Liver (tissue), 9 donors: Measurements from ENCODE around the gene PGLYRP2. TPM values are rescaled to one million over a fixed set of nuclear protein-coding genes. Genes with fewer than 3 reads are reported as not detected.

ENCODE experiments used
- DNase-seq: peaks from one replicate; pipeline ENCODE4 v3.0.0-alpha.2; 2017; ENCODE audit warnings: low spot score
- H3K27ac ChIP-seq, 2 donors: one replicate each; pipeline ENCODE4 v1.7.0; 2013; ENCODE audit warnings: inconsistent platforms in 2 of 2, low read length in 2 of 2, control low read depth in 1 of 2, low read depth in 1 of 2, mild to moderate bottlenecking in 1 of 2
- H3K27me3 ChIP-seq, 4 donors: one replicate each; pipeline versions ENCODE4 v1.6.1 to v1.7.0; 2013; ENCODE audit warnings: low read length in 3 of 4, inconsistent platforms in 1 of 4, mild to moderate bottlenecking in 1 of 4, moderate library complexity in 1 of 4; ENCODE audit not compliant: control insufficient read depth in 4 of 4, insufficient read depth in 4 of 4
- H3K36me3 ChIP-seq, 4 donors: one replicate each; pipeline versions ENCODE4 v1.6.1 to v1.7.0; 2013; ENCODE audit warnings: low read length in 3 of 4, mild to moderate bottlenecking in 3 of 4, low read depth in 1 of 4, moderate library complexity in 1 of 4; ENCODE audit not compliant: control insufficient read depth in 4 of 4, insufficient read depth in 3 of 4
- H3K4me1 ChIP-seq, 4 donors: one replicate each; pipeline versions ENCODE4 v1.6.1 to v1.7.0; 2013; ENCODE audit warnings: low read length in 3 of 4, mild to moderate bottlenecking in 3 of 4, moderate library complexity in 1 of 4; ENCODE audit not compliant: control insufficient read depth in 4 of 4, insufficient read depth in 4 of 4
- H3K4me3 ChIP-seq, 3 donors: one replicate each; pipeline versions ENCODE4 v1.6.1 to v1.7.0; 2013; ENCODE audit warnings: low read length in 3 of 3, control low read depth in 1 of 3, low read depth in 1 of 3, mild to moderate bottlenecking in 1 of 3
- H3K9ac ChIP-seq, 2 donors: one replicate each; pipeline ENCODE4 v1.7.0; 2013; ENCODE audit warnings: low read length in 2 of 2, mild to moderate bottlenecking in 2 of 2, moderate library complexity in 2 of 2, control low read depth in 1 of 2, low read depth in 1 of 2
- H3K9me3 ChIP-seq, 4 donors: one replicate each; pipeline versions ENCODE4 v1.6.1 to v1.7.0; 2013; ENCODE audit warnings: low read length in 3 of 4; ENCODE audit not compliant: control insufficient read depth in 4 of 4
- ATF3 ChIP-seq: IDR thresholded peaks from 2 replicates; pipeline ENCODE4 v1.6.1; 2016; ENCODE audit warnings: antibody characterized with exemption
- CTCF ChIP-seq: fragments of 150-350 bp; IDR thresholded peaks from 2 replicates; pipeline ENCODE4 v1.5.1; 2017; ENCODE audit warnings: improper control_type of control experiment, low read depth, low read length; ENCODE audit not compliant: missing input control
- EGR1 ChIP-seq, 2 donors: IDR thresholded peaks; 2 replicates each; pipeline ENCODE4 v1.6.1; 2016 to 2018; ENCODE audit warnings: antibody characterized with exemption in 2 of 2, low read depth in 2 of 2
- GABPA ChIP-seq, 2 donors: IDR thresholded peaks in 1 of 2; conservative IDR thresholded peaks in 1 of 2; 2 replicates each; pipeline ENCODE4 v1.6.1; 2016; ENCODE audit warnings: antibody characterized with exemption in 2 of 2, mild to moderate bottlenecking in 1 of 2, moderate library complexity in 1 of 2
- HNF4A ChIP-seq, 2 donors: conservative IDR thresholded peaks; 2 replicates each; pipeline ENCODE4 v1.6.1; 2016; ENCODE audit warnings: antibody characterized with exemption in 2 of 2, mild to moderate bottlenecking in 2 of 2
- HNF4G ChIP-seq: IDR thresholded peaks from 2 replicates; pipeline ENCODE4 v1.6.1; 2016; ENCODE audit warnings: antibody characterized with exemption
- JUND ChIP-seq, 2 donors: IDR thresholded peaks; 2 replicates each; pipeline ENCODE4 v1.6.1; 2016; ENCODE audit warnings: antibody characterized with exemption in 2 of 2
- NR2F2 ChIP-seq: IDR thresholded peaks from 2 replicates; pipeline ENCODE4 v1.6.1; 2016; ENCODE audit warnings: antibody characterized with exemption
- RAD21 ChIP-seq, 2 donors: IDR thresholded peaks; 2 replicates each; pipeline ENCODE4 v1.6.1; 2016; ENCODE audit warnings: antibody characterized with exemption in 2 of 2, mild to moderate bottlenecking in 2 of 2
- RXRA ChIP-seq, 2 donors: IDR thresholded peaks; 2 replicates each; pipeline ENCODE4 v1.6.1; 2017 to 2018; ENCODE audit warnings: antibody characterized with exemption in 2 of 2, mild to moderate bottlenecking in 1 of 2
- TAF1 ChIP-seq: conservative IDR thresholded peaks from 2 replicates; pipeline ENCODE4 v1.6.1; 2016; ENCODE audit warnings: antibody characterized with exemption, mild to moderate bottlenecking
- YY1 ChIP-seq: IDR thresholded peaks from 2 replicates; pipeline ENCODE4 v1.6.1; 2016; ENCODE audit warnings: antibody characterized with exemption, mild to moderate bottlenecking
- WGBS: extraction: QIAGEN DNeasy Blood & Tissue Kit; methylation state at CpG from one replicate; pipeline ENCODE4 v1.1.7; 2013; 5-methylcytosine and 5-hydroxymethylcytosine counted together
- polyA plus RNA-seq, 2 donors: library from polyadenylated mRNA; stranded (reverse) in 1 of 2; unstranded in 1 of 2; fragments of 200-250 nt in 1 of 2; fragments of >200 nt in 1 of 2; fragmentation: Nextera tagmentation in 1 of 2; extraction: Ambion mirVana in 1 of 2; gene quantifications; one replicate each; pipeline versions ENCODE4 v1.2.1 to v1.2.3, GENCODE V29; 2013 to 2015
- total RNA-seq, 2 donors: library from RNA; depleted of rRNA; stranded (reverse); fragments of >200 nt; gene quantifications; one replicate each; pipeline ENCODE4 v1.2.3, GENCODE V29; 2014
- TF ChIP-seq, protein P1 (sequence below): IDR thresholded peaks from 2 replicates; pipeline ENCODE4 v1.6.1; 2016; ENCODE audit warnings: antibody characterized with exemption, mild to moderate bottlenecking
- donor health status: healthy.
- donor health status: healthy.
- donor health status: healthy.
- donor health status: healthy.
- donor health status: healthy.

PGLYRP2 gene
- total and polyA plus RNA-seq, 4 donors, result 9.9 to 134 (median 92.4) TPM

GRCh38 chr19:15449620-15450527 is 29.4 kb downstream of the PGLYRP2 start, which contains the start of gene WIZ:
TSS of gene WIZ (minus strand) at chr19:15449956. CDS start at chr19:15448307, 1,649 bp downstream.
- peak within 1 kb of the TSS in 1 of 2 donors; percentile 7 for H3K9ac ChIP-seq
- WGBS, result 3% methylated on average over 77 of the region's 77 CpGs
- H3K27ac ChIP-seq, result peak within 1 kb of the TSS in 1 of 2 donors; percentile 53
- no peaks in the 10 kb centered on the region for H3K36me3 ChIP-seq
- TF ChIP-seq TAF1, result no peak
- TF ChIP-seq YY1, result peak; percentile 56
- no peak for TF ChIP-seq JUND (IDR thresholded peaks at IDR 0.05)
- no peak for TF ChIP-seq HNF4A (conservative IDR thresholded peaks at IDR 0.05)
- H3K4me1 ChIP-seq, result peaks cover 11 to 47% (median 40%) of the 10 kb centered on the region in 4 donors
- H3K4me3 ChIP-seq, result peak within 1 kb of the TSS in 2 of 3 donors; percentile 15 to 69
- no peaks in the 10 kb centered on the region for H3K9me3 ChIP-seq
- no peaks in the 10 kb centered on the region for H3K27me3 ChIP-seq
- peak; percentile 89 for DNase-seq

- no peaks in the 10 kb centered on the region for H3K36me3 ChIP-seq
- DNase-seq, result no peak
- H3K27ac ChIP-seq, result no peak overlapping the region
- H3K27me3 ChIP-seq, result no peaks in the 10 kb centered on the region
- TF ChIP-seq YY1 (no peak), RXRA (IDR thresholded peaks at IDR 0.05) (peak in 1 of 2 donors; percentile 53)
- TF ChIP-seq, protein P1, sequence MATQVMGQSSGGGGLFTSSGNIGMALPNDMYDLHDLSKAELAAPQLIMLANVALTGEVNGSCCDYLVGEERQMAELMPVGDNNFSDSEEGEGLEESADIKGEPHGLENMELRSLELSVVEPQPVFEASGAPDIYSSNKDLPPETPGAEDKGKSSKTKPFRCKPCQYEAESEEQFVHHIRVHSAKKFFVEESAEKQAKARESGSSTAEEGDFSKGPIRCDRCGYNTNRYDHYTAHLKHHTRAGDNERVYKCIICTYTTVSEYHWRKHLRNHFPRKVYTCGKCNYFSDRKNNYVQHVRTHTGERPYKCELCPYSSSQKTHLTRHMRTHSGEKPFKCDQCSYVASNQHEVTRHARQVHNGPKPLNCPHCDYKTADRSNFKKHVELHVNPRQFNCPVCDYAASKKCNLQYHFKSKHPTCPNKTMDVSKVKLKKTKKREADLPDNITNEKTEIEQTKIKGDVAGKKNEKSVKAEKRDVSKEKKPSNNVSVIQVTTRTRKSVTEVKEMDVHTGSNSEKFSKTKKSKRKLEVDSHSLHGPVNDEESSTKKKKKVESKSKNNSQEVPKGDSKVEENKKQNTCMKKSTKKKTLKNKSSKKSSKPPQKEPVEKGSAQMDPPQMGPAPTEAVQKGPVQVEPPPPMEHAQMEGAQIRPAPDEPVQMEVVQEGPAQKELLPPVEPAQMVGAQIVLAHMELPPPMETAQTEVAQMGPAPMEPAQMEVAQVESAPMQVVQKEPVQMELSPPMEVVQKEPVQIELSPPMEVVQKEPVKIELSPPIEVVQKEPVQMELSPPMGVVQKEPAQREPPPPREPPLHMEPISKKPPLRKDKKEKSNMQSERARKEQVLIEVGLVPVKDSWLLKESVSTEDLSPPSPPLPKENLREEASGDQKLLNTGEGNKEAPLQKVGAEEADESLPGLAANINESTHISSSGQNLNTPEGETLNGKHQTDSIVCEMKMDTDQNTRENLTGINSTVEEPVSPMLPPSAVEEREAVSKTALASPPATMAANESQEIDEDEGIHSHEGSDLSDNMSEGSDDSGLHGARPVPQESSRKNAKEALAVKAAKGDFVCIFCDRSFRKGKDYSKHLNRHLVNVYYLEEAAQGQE, result no peak
- 11% methylated on average over 43 of the region's 43 CpGs for WGBS
- H3K9ac ChIP-seq, result peak overlapping the region in 1 of 2 donors; percentile 7
- no peaks in the 10 kb centered on the region for H3K9me3 ChIP-seq
- H3K4me1 ChIP-seq, result peaks cover 6 to 46% (median 43%) of the 10 kb centered on the region in 4 donors
- H3K4me3 ChIP-seq, result peak overlapping the region in 2 of 3 donors; percentile 15 to 69
Observed at GRCh38 chr19:15448778-15449619, 30.3 kb downstream of the PGLYRP2 start.

GRCh38 chr19:15448044-15448777 is 31.1 kb downstream of the PGLYRP2 start:
- no peak for DNase-seq
- Histone ChIP-seq H3K9ac (no peak overlapping the region), H3K27ac (no peak overlapping the region), H3K4me1 (peaks cover 6 to 47% (median 42%) of the 10 kb centered on the region in 4 donors), H3K9me3 (no peaks in the 10 kb centered on the region), H3K4me3 (no peak overlapping the region), H3K27me3 (no peaks in the 10 kb centered on the region), H3K36me3 (no peaks in the 10 kb centered on the region)
- WGBS, result 58% methylated on average over 17 of the region's 17 CpGs
- TF ChIP-seq GABPA (IDR thresholded peaks at IDR 0.05 in 1 of 2, conservative IDR thresholded peaks at IDR 0.05 in 1 of 2) (no peak), HNF4G (no peak), ATF3 (no peak), CTCF (no peak), RAD21 (IDR thresholded peaks at IDR 0.05) (no peak), NR2F2 (no peak), JUND (IDR thresholded peaks at IDR 0.05) (no peak), EGR1 (IDR thresholded peaks at IDR 0.05; ENCODE audit: low read depth in 2 of 2) (no peak)
- TF ChIP-seq, protein P1, result no peak
